CD14-positive monocyte (primary cell): Measurements from ENCODE around the gene SALL4. TPM values are rescaled to one million over a fixed set of nuclear protein-coding genes. Genes with fewer than 3 reads are reported as not detected.

Source experiments
- DNase-seq, 3 donors: peaks; one replicate each; pipeline ENCODE4 v3.0.0-alpha.2; 2011 to 2022
- H2AFZ ChIP-seq: 2 replicates; pipeline ENCODE4 v1.6.0; 2012; ENCODE audit warnings: mild to moderate bottlenecking, low read depth, low read length, inconsistent platforms; ENCODE audit not compliant: insufficient read depth, poor library complexity, severe bottlenecking
- H3K27ac ChIP-seq, 2 donors: 1 replicate in 1 of 2; 2 replicates in 1 of 2; pipeline ENCODE4 v1.5.1; 2012 to 2013; ENCODE audit warnings: low read length in 2 of 2, control low read depth in 1 of 2, inconsistent platforms in 1 of 2, low read depth in 1 of 2, mild to moderate bottlenecking in 1 of 2
- H3K27me3 ChIP-seq, 2 donors: one replicate each; pipeline versions ENCODE4 v1.6.0 to v1.6.1; 2011 to 2013; ENCODE audit warnings: low read length in 2 of 2; ENCODE audit not compliant: control insufficient read depth in 2 of 2, insufficient read depth in 2 of 2
- H3K36me3 ChIP-seq, 2 donors: replicated peaks in 1 of 2; 1 replicate in 1 of 2; 2 replicates in 1 of 2; pipeline versions ENCODE4 v1.5.1 to v1.6.1; 2012 to 2013; ENCODE audit warnings: low read length in 2 of 2, control low read depth in 1 of 2, inconsistent platforms in 1 of 2, mild to moderate bottlenecking in 1 of 2; ENCODE audit not compliant: insufficient read depth in 2 of 2, control insufficient read depth in 1 of 2
- H3K4me1 ChIP-seq, 2 donors: 1 replicate in 1 of 2; 2 replicates in 1 of 2; pipeline versions ENCODE4 v1.5.1 to v1.6.1; 2012 to 2013; ENCODE audit warnings: low read length in 2 of 2, control low read depth in 1 of 2, inconsistent platforms in 1 of 2, mild to moderate bottlenecking in 1 of 2, moderate library complexity in 1 of 2; ENCODE audit not compliant: insufficient read depth in 2 of 2, control insufficient read depth in 1 of 2
- H3K4me2 ChIP-seq: replicated peaks from 2 replicates; pipeline ENCODE3; 2012; ENCODE audit warnings: low read length, moderate library complexity, mild to moderate bottlenecking; ENCODE audit not compliant: poor library complexity, severe bottlenecking; ENCODE audit errors: extremely low read depth
- H3K4me3 ChIP-seq, 3 experiments: fragments of 200-600 bp in 1 of 3; sonication (generic) in 1 of 3; replicated peaks in 1 of 3; 1 replicate in 2 of 3; 2 replicates in 1 of 3; pipeline ENCODE4 v1.5.1; 2011 to 2013; ENCODE audit warnings: low read length in 3 of 3, mild to moderate bottlenecking in 3 of 3, control low read depth in 2 of 3, low read depth in 2 of 3, inconsistent platforms in 1 of 3, moderate library complexity in 1 of 3
- H3K79me2 ChIP-seq: 2 replicates; pipeline ENCODE4 v1.6.0; 2012; ENCODE audit warnings: mild to moderate bottlenecking, control low read depth, inconsistent platforms, low read length, moderate library complexity; ENCODE audit not compliant: insufficient read depth
- H3K9ac ChIP-seq: 2 replicates; pipeline ENCODE4 v1.6.0; 2017; ENCODE audit warnings: low read length, mild to moderate bottlenecking; ENCODE audit not compliant: insufficient read depth, poor library complexity, severe bottlenecking
- H3K9me3 ChIP-seq, 2 donors: replicated peaks in 1 of 2; 1 replicate in 1 of 2; 2 replicates in 1 of 2; pipeline versions ENCODE4 v1.5.1 to v1.6.1; 2012 to 2013; ENCODE audit warnings: low read length in 2 of 2, control low read depth in 1 of 2; ENCODE audit not compliant: control insufficient read depth in 1 of 2, insufficient read depth in 1 of 2
- H4K20me1 ChIP-seq: 2 replicates; pipeline ENCODE4 v1.6.0; 2012; ENCODE audit warnings: mild to moderate bottlenecking, low read length, control low read depth, moderate library complexity; ENCODE audit not compliant: insufficient read depth
- H3K27ac Mint-ChIP-seq, 7 donors: one replicate each; pipeline ENCODE4 v1.8.0; 2020; ENCODE audit warnings: mild to moderate bottlenecking in 7 of 7, mixed read lengths in 7 of 7, moderate library complexity in 6 of 7, inconsistent platforms in 2 of 7
- H3K27me3 Mint-ChIP-seq, 3 donors: one replicate each; pipeline ENCODE4 v1.8.0; 2021 to 2022; ENCODE audit warnings: low read depth in 3 of 3, mild to moderate bottlenecking in 3 of 3, mixed read lengths in 3 of 3, moderate library complexity in 3 of 3, inconsistent platforms in 1 of 3
- H3K36me3 Mint-ChIP-seq, 2 donors: one replicate each; pipeline ENCODE4 v1.8.0; 2020; ENCODE audit warnings: mixed read lengths in 2 of 2, inconsistent platforms in 1 of 2, mild to moderate bottlenecking in 1 of 2
- H3K4me1 Mint-ChIP-seq: one replicate; pipeline ENCODE4 v1.8.0; 2020; ENCODE audit warnings: mild to moderate bottlenecking, mixed read lengths
- H3K4me3 Mint-ChIP-seq, 2 donors: one replicate each; pipeline ENCODE4 v1.8.0; 2020; ENCODE audit warnings: mild to moderate bottlenecking in 2 of 2, mixed read lengths in 2 of 2, moderate library complexity in 1 of 2
- H3K9me3 Mint-ChIP-seq, 7 donors: one replicate each; pipeline ENCODE4 v1.8.0; 2020 to 2022; ENCODE audit warnings: mixed read lengths in 7 of 7, mild to moderate bottlenecking in 6 of 7, moderate library complexity in 6 of 7, inconsistent platforms in 2 of 7
- CTCF ChIP-seq: fragments of 200-600 bp; IDR thresholded peaks from one replicate; pipeline ENCODE4 v1.8.0; 2022; ENCODE audit warnings: antibody characterized with exemption, mild to moderate bottlenecking
- WGBS: methylation state at CpG from one replicate; pipeline ENCODE4 v1.1.5; 2013; ENCODE audit warnings: missing lambda C conversion rate; ENCODE audit not compliant: insufficient coverage; 5-methylcytosine and 5-hydroxymethylcytosine counted together
- intact Hi-C, 2 donors: fragments of 100-400 bp; cut with micrococcal nuclease; formaldehyde crosslinking; loops; one replicate each; pipeline versions ENCODE4 v1.15.0 to v1.15.1; 2023
- polyA plus RNA-seq, 3 donors: library from polyadenylated mRNA; depleted of rRNA in 1 of 3; unstranded in 2 of 3; stranded (reverse) in 1 of 3; fragments of 300-500 nt in 2 of 3; fragments of >200 nt in 1 of 3; fragmentation: Illumina TruSeq in 2 of 3; gene quantifications; 1 replicate in 2 of 3; 2 replicates in 1 of 3; pipeline ENCODE4 v1.2.3, GENCODE V29; 2012 to 2021

Gene SALL4
- polyA plus RNA-seq, 3 donors: 0.07 TPM; not detected in 2

GRCh38 chr20:51769976-51770615 is 32.2 kb downstream of the SALL4 start:
- peaks cover 3 to 7% of the 10 kb centered on the region in 2 donors for H3K36me3 Mint-ChIP-seq
- no peak for TF ChIP-seq CTCF
- Histone ChIP-seq H3K36me3 (no peaks in the 10 kb centered on the region), H3K27ac (no peak overlapping the region), H3K9ac (no peak overlapping the region), H3K79me2 (no peaks in the 10 kb centered on the region), H2AFZ (no peak overlapping the region), H4K20me1 (no peaks in the 10 kb centered on the region), H3K4me1 (peaks cover 11% of the 10 kb centered on the region in 2 donors), H3K9me3 (peaks cover 0 to 4% of the 10 kb centered on the region in 2 donors), H3K4me3 (no peak overlapping the region), H3K4me2 (no peak overlapping the region), H3K27me3 (peaks cover 17 to 44% of the 10 kb centered on the region in 2 donors)
- H3K9me3 Mint-ChIP-seq: peaks cover 0 to 10% (median 4%) of the 10 kb centered on the region in 7 donors
- DNase-seq: no peak
- peaks cover 19% of the 10 kb centered on the region for H3K4me1 Mint-ChIP-seq
- peaks cover 36 to 45% (median 38%) of the 10 kb centered on the region in 3 donors for H3K27me3 Mint-ChIP-seq
- intact Hi-C loops: no loop called here
- peak overlapping the region in 1 of 2 donors; percentile 18 for H3K4me3 Mint-ChIP-seq
- H3K27ac Mint-ChIP-seq: no peak overlapping the region
- WGBS: 79% methylated on average over 2 of the region's 9 CpGs

GRCh38 chr20:51768759-51769517 is 33.4 kb downstream of the SALL4 start:
- WGBS: 29% methylated on average over 10 of the region's 16 CpGs
- peaks cover 25% of the 10 kb centered on the region for H3K4me1 Mint-ChIP-seq
- peaks cover 36 to 46% (median 42%) of the 10 kb centered on the region in 3 donors for H3K27me3 Mint-ChIP-seq
- Histone ChIP-seq H3K79me2 (no peaks in the 10 kb centered on the region), H3K27me3 (peaks cover 17 to 44% of the 10 kb centered on the region in 2 donors), H3K4me2 (no peak overlapping the region), H3K9me3 (peaks cover 0 to 4% of the 10 kb centered on the region in 2 donors), H3K27ac (no peak overlapping the region), H3K4me1 (peaks cover 11% of the 10 kb centered on the region in 2 donors), H3K9ac (no peak overlapping the region), H4K20me1 (no peaks in the 10 kb centered on the region), H2AFZ (no peak overlapping the region), H3K4me3 (no peak overlapping the region), H3K36me3 (no peaks in the 10 kb centered on the region)
- H3K4me3 Mint-ChIP-seq: peak overlapping the region; percentile 58 to 82
- intact Hi-C loops: no loop called here
- TF ChIP-seq CTCF: no peak
- peaks cover 0 to 10% (median 4%) of the 10 kb centered on the region in 7 donors for H3K9me3 Mint-ChIP-seq
- peaks cover 3 to 7% of the 10 kb centered on the region in 2 donors for H3K36me3 Mint-ChIP-seq
- DNase-seq: no peak
- H3K27ac Mint-ChIP-seq: peak overlapping the region in 1 of 7 donors; percentile 17
